K562 (cell line): Measurements from ENCODE around the gene MMD2. TPM values are rescaled to one million over a fixed set of nuclear protein-coding genes. Genes with fewer than 3 reads are reported as not detected.

ENCODE experiments used
- HNRNPH1 ChIP-seq: fragments of 200-400 bp; formaldehyde crosslinking; optimal IDR thresholded peaks from 2 replicates; pipeline ENCODE3; 2017; ENCODE audit warnings: low read depth, mild to moderate bottlenecking, low read length, moderate library complexity
- KLF1 ChIP-seq: fragments of 450-650 bp; IDR thresholded peaks from 2 replicates; pipeline ENCODE4 v1.6.1; 2016; ENCODE audit warnings: missing genetic modification characterization, missing compliant biosample characterization
- TEAD4 ChIP-seq, 2 experiments: sonication (generic) in 1 of 2; formaldehyde crosslinking in 1 of 2; IDR thresholded peaks; 2 replicates each; pipeline versions ENCODE4 v1.6.1 to v1.8.0; 2012 to 2022; ENCODE audit warnings: borderline replicate concordance in 1 of 2, inconsistent platforms in 1 of 2, low read length in 1 of 2, mild to moderate bottlenecking in 1 of 2, missing genetic modification reagents in 1 of 2
- ZNF778 ChIP-seq: fragments of 450-650 bp; formaldehyde crosslinking; IDR thresholded peaks from 2 replicates; pipeline ENCODE4 v1.4.0; 2020; ENCODE audit warnings: mild to moderate bottlenecking, moderate library complexity
- polyA plus RNA-seq, 8 experiments: library from polyadenylated mRNA; depleted of rRNA in 4 of 8; stranded (reverse) in 5 of 8; unstranded in 3 of 8; fragments of >200 nt; fragmentation: Nextera tagmentation in 2 of 8; fragmentation: Illumina TruSeq in 1 of 8; extraction: Ambion mirVana in 2 of 8; extraction: Trizol in 1 of 8; gene quantifications; 2 replicates each; pipeline versions ENCODE4 v1.2.1 to v1.2.3, GENCODE V29; 2011 to 2014; ENCODE audit warnings: inconsistent platforms in 1 of 8, missing spikeins in 1 of 8
- total RNA-seq, 7 experiments: library from RNA; depleted of rRNA in 6 of 7; stranded (reverse); fragments of >200 nt in 6 of 7; fragmentation: Illumina TruSeq in 2 of 7; extraction: Trizol in 2 of 7; gene quantifications; 2 replicates each; pipeline versions ENCODE4 v1.2.1 to v1.2.3, GENCODE V29; 2011 to 2021; ENCODE audit warnings: low replicate concordance in 1 of 7
- TF ChIP-seq, protein P1 (sequence below): fragments of 450-650 bp; IDR thresholded peaks from 2 replicates; pipeline ENCODE4 v1.6.1; 2016; ENCODE audit warnings: mild to moderate bottlenecking, moderate library complexity
- TF ChIP-seq, protein P2 (sequence below): sonication (generic); formaldehyde crosslinking; IDR thresholded peaks from 2 replicates; pipeline ENCODE4 v1.8.1; 2023; ENCODE audit warnings: mild to moderate bottlenecking, missing genetic modification reagents

MMD2 gene
- total and polyA plus RNA-seq, 9 of the 15 experiments (the other 6 are each of a cell fraction or from before 2014, with no cell fraction given): not detected

DNA sequence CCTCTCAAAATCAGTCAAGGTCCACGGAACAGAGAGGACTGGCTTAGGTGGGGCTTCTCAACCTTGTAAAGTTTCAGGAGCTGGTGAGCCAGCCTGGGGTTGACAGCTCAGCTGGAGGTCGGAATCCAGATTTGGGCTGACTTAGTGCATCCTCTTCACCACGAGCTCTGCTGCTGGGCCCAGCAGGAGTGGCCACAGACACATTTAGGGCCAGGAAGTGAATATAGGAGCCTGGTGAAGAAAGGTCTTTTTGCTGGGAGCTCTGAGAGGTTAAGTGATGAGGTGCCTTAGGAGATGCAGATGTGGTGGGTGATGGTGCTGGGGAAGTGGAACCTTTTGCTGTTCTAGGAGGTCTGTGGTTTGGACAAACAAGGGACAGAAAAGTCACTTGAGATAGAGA, 39.3 kb upstream of the MMD2 start (continued):
- TF ChIP-seq, protein P1, sequence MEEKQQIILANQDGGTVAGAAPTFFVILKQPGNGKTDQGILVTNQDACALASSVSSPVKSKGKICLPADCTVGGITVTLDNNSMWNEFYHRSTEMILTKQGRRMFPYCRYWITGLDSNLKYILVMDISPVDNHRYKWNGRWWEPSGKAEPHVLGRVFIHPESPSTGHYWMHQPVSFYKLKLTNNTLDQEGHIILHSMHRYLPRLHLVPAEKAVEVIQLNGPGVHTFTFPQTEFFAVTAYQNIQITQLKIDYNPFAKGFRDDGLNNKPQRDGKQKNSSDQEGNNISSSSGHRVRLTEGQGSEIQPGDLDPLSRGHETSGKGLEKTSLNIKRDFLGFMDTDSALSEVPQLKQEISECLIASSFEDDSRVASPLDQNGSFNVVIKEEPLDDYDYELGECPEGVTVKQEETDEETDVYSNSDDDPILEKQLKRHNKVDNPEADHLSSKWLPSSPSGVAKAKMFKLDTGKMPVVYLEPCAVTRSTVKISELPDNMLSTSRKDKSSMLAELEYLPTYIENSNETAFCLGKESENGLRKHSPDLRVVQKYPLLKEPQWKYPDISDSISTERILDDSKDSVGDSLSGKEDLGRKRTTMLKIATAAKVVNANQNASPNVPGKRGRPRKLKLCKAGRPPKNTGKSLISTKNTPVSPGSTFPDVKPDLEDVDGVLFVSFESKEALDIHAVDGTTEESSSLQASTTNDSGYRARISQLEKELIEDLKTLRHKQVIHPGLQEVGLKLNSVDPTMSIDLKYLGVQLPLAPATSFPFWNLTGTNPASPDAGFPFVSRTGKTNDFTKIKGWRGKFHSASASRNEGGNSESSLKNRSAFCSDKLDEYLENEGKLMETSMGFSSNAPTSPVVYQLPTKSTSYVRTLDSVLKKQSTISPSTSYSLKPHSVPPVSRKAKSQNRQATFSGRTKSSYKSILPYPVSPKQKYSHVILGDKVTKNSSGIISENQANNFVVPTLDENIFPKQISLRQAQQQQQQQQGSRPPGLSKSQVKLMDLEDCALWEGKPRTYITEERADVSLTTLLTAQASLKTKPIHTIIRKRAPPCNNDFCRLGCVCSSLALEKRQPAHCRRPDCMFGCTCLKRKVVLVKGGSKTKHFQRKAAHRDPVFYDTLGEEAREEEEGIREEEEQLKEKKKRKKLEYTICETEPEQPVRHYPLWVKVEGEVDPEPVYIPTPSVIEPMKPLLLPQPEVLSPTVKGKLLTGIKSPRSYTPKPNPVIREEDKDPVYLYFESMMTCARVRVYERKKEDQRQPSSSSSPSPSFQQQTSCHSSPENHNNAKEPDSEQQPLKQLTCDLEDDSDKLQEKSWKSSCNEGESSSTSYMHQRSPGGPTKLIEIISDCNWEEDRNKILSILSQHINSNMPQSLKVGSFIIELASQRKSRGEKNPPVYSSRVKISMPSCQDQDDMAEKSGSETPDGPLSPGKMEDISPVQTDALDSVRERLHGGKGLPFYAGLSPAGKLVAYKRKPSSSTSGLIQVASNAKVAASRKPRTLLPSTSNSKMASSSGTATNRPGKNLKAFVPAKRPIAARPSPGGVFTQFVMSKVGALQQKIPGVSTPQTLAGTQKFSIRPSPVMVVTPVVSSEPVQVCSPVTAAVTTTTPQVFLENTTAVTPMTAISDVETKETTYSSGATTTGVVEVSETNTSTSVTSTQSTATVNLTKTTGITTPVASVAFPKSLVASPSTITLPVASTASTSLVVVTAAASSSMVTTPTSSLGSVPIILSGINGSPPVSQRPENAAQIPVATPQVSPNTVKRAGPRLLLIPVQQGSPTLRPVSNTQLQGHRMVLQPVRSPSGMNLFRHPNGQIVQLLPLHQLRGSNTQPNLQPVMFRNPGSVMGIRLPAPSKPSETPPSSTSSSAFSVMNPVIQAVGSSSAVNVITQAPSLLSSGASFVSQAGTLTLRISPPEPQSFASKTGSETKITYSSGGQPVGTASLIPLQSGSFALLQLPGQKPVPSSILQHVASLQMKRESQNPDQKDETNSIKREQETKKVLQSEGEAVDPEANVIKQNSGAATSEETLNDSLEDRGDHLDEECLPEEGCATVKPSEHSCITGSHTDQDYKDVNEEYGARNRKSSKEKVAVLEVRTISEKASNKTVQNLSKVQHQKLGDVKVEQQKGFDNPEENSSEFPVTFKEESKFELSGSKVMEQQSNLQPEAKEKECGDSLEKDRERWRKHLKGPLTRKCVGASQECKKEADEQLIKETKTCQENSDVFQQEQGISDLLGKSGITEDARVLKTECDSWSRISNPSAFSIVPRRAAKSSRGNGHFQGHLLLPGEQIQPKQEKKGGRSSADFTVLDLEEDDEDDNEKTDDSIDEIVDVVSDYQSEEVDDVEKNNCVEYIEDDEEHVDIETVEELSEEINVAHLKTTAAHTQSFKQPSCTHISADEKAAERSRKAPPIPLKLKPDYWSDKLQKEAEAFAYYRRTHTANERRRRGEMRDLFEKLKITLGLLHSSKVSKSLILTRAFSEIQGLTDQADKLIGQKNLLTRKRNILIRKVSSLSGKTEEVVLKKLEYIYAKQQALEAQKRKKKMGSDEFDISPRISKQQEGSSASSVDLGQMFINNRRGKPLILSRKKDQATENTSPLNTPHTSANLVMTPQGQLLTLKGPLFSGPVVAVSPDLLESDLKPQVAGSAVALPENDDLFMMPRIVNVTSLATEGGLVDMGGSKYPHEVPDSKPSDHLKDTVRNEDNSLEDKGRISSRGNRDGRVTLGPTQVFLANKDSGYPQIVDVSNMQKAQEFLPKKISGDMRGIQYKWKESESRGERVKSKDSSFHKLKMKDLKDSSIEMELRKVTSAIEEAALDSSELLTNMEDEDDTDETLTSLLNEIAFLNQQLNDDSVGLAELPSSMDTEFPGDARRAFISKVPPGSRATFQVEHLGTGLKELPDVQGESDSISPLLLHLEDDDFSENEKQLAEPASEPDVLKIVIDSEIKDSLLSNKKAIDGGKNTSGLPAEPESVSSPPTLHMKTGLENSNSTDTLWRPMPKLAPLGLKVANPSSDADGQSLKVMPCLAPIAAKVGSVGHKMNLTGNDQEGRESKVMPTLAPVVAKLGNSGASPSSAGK: no peak
- no peak for TF ChIP-seq KLF1 (tag)
- TF ChIP-seq, protein P2, sequence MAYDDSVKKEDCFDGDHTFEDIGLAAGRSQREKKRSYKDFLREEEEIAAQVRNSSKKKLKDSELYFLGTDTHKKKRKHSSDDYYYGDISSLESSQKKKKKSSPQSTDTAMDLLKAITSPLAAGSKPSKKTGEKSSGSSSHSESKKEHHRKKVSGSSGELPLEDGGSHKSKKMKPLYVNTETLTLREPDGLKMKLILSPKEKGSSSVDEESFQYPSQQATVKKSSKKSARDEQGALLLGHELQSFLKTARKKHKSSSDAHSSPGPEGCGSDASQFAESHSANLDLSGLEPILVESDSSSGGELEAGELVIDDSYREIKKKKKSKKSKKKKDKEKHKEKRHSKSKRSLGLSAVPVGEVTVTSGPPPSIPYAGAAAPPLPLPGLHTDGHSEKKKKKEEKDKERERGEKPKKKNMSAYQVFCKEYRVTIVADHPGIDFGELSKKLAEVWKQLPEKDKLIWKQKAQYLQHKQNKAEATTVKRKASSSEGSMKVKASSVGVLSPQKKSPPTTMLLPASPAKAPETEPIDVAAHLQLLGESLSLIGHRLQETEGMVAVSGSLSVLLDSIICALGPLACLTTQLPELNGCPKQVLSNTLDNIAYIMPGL: no peak
- no peak for TF ChIP-seq TEAD4 (IDR thresholded peaks at IDR 0.05; ENCODE audit: low read length)
- TF ChIP-seq TEAD4 (CRISPR knock-in tag; IDR thresholded peaks at IDR 0.05; ENCODE audit: borderline replicate concordance): no peak
- no peak for TF ChIP-seq HNRNPH1
- TF ChIP-seq ZNF778 (CRISPR knock-in tag): no peak
